AG09309 (cell line): ENCODE measurements around the gene MRPS33.
A peak's percentile ranks its signal among the peaks of the same experiment; 100 is the strongest.

Experiments used
- DNase-seq: peaks from one replicate; pipeline ENCODE4 v3.0.0-alpha.2; 2010; ENCODE audit warnings: low read depth
- H3K4me3 ChIP-seq: 2 replicates; pipeline ENCODE4 v1.5.1; 2011; ENCODE audit warnings: mild to moderate bottlenecking, low read depth, low read length, moderate library complexity; ENCODE audit not compliant: control insufficient read depth
- TF ChIP-seq, protein P1 (sequence below): IDR thresholded peaks from 2 replicates; pipeline ENCODE4 v1.5.1; 2011; ENCODE audit warnings: mild to moderate bottlenecking, low read depth, low read length, inconsistent platforms; ENCODE audit not compliant: insufficient read depth, control insufficient read depth; ENCODE audit errors: missing control alignments

MRPS33 gene

DNA sequence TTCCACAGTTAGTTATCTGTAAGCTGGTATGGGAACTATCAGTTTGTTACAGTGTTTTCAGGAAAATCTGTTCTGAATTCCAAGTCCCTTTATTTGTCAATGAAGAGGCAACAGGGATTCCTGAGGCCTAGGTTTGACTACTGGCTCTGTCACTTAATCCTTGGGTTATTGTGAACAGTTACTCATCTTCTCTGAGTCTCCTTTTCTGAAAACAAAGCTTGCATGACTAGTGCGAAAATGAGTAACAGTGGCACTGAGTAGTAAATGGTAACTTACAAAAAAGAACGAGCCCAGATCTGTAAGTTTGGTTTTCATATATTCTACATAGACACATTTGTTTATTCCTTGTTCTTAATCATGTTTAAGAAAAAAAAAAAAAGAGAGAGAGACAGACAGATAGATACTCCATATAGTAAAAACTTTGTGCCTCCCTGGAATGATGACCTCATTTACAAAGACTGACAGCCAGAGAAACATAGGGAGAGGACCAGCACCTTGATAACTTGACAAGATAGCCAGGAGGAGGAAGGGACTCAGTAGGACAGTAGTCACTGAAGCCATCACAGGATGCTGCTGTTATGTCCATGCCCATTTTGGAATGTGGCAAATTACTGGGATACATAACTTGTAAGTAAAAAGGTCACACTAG, 1.9 kb downstream of the MRPS33 start:
- no peak overlapping the region for H3K4me3 ChIP-seq
- TF ChIP-seq, protein P1, sequence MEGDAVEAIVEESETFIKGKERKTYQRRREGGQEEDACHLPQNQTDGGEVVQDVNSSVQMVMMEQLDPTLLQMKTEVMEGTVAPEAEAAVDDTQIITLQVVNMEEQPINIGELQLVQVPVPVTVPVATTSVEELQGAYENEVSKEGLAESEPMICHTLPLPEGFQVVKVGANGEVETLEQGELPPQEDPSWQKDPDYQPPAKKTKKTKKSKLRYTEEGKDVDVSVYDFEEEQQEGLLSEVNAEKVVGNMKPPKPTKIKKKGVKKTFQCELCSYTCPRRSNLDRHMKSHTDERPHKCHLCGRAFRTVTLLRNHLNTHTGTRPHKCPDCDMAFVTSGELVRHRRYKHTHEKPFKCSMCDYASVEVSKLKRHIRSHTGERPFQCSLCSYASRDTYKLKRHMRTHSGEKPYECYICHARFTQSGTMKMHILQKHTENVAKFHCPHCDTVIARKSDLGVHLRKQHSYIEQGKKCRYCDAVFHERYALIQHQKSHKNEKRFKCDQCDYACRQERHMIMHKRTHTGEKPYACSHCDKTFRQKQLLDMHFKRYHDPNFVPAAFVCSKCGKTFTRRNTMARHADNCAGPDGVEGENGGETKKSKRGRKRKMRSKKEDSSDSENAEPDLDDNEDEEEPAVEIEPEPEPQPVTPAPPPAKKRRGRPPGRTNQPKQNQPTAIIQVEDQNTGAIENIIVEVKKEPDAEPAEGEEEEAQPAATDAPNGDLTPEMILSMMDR: no peak
- no peak for DNase-seq

DNA sequence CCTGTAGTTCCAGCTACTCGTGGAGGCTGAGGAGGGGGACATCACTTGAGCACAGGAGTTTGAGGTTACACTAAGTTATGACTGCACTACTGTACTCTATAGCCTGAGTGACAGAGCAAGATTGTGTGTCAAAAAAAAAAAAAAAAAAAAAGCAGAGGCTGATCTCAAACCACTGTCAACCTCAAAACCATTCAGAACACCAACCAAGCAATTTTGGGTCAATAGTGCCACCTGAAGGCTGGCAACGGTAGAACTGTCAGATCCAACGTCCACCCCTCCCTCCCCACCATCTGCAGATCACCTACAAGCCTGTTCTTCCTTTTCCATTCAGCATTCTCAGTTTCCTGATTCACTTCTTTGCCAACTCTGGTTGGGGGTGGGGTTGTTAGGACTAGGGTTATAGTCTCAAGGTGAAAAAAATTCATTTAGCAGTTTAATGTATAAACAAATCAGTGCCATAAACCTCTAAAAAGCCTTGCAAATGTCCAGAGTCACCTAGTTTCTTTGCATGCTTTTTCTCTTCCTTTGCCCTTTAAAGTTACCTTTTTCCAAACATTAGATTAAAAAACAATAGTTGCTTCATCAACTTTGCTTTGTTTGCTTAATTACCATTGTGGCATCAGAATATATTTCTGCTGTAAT, 2.6 kb downstream of the MRPS33 start:
- TF ChIP-seq, protein P1: peak; percentile 66
- DNase-seq: peak; percentile 17
- no peak overlapping the region for H3K4me3 ChIP-seq

GRCh38 chr7:141011443-141011842, 3.3 kb downstream of the MRPS33 start:
- TF ChIP-seq, protein P1: no peak
- no peak for DNase-seq
- H3K4me3 ChIP-seq: no peak overlapping the region

DNA sequence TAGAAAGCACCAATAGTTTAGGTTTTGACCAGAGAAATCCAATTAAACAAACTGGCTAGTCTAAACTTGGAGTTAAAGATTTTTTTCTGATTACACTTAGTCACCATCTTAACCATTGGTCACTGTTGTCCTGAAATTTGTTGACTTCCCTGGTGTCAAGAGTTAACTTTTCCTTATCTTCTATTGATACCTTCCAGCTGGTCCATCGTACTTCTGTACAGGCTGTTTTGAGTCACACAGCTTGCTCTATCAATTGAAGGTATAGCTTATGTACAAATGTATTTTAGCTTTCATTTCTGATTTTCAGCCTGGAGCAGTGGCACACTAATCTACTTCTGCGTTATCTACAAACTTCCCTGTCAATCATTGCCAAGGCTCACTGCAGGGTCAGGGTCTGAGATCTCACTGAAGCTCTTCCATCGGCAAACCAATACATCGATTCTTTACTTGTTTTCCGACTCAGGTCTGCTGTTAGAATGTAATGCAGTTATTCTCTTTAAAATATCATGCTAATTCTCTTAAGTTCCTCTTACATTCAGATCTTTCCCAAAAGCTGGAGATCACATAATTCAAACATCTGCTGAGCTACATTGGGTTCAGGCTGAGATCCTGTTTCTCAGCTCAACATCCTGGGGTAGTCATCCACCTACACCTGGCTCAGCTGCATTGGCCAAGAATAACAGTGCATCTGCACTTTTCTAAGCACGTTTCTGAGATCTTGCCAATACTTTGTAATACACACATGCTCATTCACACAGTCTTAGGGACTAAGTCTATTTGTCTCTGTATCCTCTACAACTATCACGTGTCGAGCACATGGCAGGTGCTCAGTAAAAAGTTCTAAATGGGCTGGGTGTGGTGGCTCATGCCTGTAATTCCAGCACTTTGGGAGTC, 11.3 kb downstream of the MRPS33 start:
- TF ChIP-seq, protein P1: no peak
- no peak for DNase-seq
- no peak overlapping the region for H3K4me3 ChIP-seq

DNA sequence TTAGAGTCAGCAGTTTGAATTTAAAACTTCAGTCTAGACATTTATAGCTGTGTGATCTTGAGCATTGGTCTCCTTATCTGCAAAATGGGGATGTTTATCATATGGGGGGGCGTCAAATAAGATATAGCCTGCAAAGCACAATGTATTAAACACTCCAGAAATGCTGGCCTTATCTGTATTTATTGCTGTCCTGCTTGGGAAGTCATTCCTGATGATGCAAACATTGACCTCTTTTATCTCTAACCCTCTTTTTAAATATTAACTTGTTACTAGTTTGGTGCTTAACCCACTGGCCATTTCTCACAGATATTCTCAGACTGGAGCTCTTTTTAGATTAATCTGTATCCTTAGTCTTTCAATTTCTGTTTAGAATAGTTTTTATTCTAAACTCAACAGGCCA, 13.2 kb downstream of the MRPS33 start:
- TF ChIP-seq, protein P1: no peak
- DNase-seq: no peak
- no peak overlapping the region for H3K4me3 ChIP-seq

DNA sequence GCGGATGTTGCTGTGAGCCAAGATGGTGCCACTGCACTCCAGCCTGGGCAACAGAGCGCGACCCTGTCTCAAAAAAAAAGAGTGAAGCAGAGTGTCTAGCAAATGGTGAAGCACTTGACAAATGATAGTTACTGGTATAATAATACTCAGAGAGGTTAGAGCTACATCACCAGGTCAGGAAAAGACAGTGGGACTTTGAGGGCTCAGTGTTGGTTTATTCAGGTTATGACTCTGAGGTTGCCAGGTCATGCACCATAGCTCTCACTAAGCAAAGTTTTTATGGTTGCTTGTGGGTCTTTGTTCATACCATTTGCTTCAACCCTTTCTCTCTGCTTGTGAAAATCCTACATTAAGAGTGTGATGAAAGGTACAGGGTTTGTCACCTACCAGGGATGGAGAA, 13.6 kb downstream of the MRPS33 start:
- H3K4me3 ChIP-seq: no peak overlapping the region
- TF ChIP-seq, protein P1: no peak
- DNase-seq: no peak
